Kidney (tissue), 22 donors: Measurements from ENCODE around the gene PTCD1. TPM values are rescaled to one million over a fixed set of nuclear protein-coding genes. Genes with fewer than 3 reads are reported as not detected.

Experiments
- DNase-seq, 5 donors: peaks; one replicate each; pipeline ENCODE4 v3.0.0-alpha.2; 2013 to 2020
- FAIRE-seq: peaks from 2 replicates; lab custom pipeline; 2012; peaks lifted over from hg19 to GRCh38; lab: Jason Lieb, UNC
- H3K27ac ChIP-seq, 2 donors: one replicate each; pipeline ENCODE4 v1.7.0; 2013; ENCODE audit warnings: low read depth in 2 of 2, low read length in 2 of 2, inconsistent platforms in 1 of 2
- H3K27me3 ChIP-seq: one replicate; pipeline ENCODE4 v1.7.1; 2013; ENCODE audit warnings: low read length, inconsistent platforms; ENCODE audit not compliant: control insufficient read depth, insufficient read depth
- H3K36me3 ChIP-seq, 3 donors: one replicate each; pipeline versions ENCODE4 v1.7.0 to v1.7.1; 2013; ENCODE audit warnings: low read length in 3 of 3, control low read depth in 1 of 3, inconsistent platforms in 1 of 3; ENCODE audit not compliant: insufficient read depth in 3 of 3, control insufficient read depth in 2 of 3
- H3K4me1 ChIP-seq, 3 donors: one replicate each; pipeline versions ENCODE4 v1.7.0 to v1.7.1; 2013; ENCODE audit warnings: low read length in 3 of 3, inconsistent platforms in 1 of 3, low read depth in 1 of 3; ENCODE audit not compliant: control insufficient read depth in 2 of 3, insufficient read depth in 2 of 3
- H3K4me3 ChIP-seq, 3 donors: one replicate each; pipeline versions ENCODE4 v1.7.0 to v1.8.1; 2013; ENCODE audit warnings: low read length in 3 of 3, control low read depth in 1 of 3, inconsistent platforms in 1 of 3
- H3K9ac ChIP-seq, 3 donors: one replicate each; pipeline versions ENCODE4 v1.7.0 to v1.7.1; 2013; ENCODE audit warnings: low read length in 3 of 3, control low read depth in 1 of 3, inconsistent platforms in 1 of 3
- H3K9me3 ChIP-seq, 3 donors: one replicate each; pipeline versions ENCODE4 v1.7.0 to v1.7.1; 2013; ENCODE audit warnings: low read length in 3 of 3, control low read depth in 1 of 3, inconsistent platforms in 1 of 3; ENCODE audit not compliant: control insufficient read depth in 2 of 3, insufficient read depth in 1 of 3
- intact Hi-C: fragments of 100-400 bp; cut with DNase I; formaldehyde crosslinking; loops from one replicate; pipeline ENCODE4 v1.11.1; 2022
- long read RNA-seq, 10 donors: library from polyadenylated mRNA in 1 of 10; unstranded in 1 of 10; transcript quantifications; one replicate each; pipeline ENCODE4 v2.0.0 and lab custom pipeline, GENCODE V29; 2021 to 2026
- polyA plus RNA-seq: library from polyadenylated mRNA; stranded (reverse); fragments of 350-450 nt; fragmentation: Illumina TruSeq; extraction: RNeasy Lipid Tissue Mini Kit (QIAGEN cat#74804); gene quantifications from one replicate; pipeline ENCODE4 v1.2.3, GENCODE V29; 2014; ENCODE audit warnings: low read depth, low replicate concordance; ENCODE audit not compliant: insufficient read depth
- total RNA-seq: library from RNA; stranded (reverse); fragmentation: NEBNext Ultra II Directional; extraction: Animal tissue kit (Norgen Biotek cat#: 25700); gene quantifications from one replicate; pipeline ENCODE4 v1.2.1, GENCODE V29; 2021
- TF ChIP-seq, protein P1 (sequence below): IDR thresholded peaks from 3 replicates; pipeline ENCODE4 v1.5.1; 2012; ENCODE audit warnings: mild to moderate bottlenecking, moderate library complexity, borderline replicate concordance; ENCODE audit not compliant: insufficient read depth; ENCODE audit errors: extremely low read depth
- donor health status: control.
- donor health status: control.
- donor health status: control.
- donor health status: control.
- donor health status: control.
- donor health status: DM: yes; HTN: yes; CAD: no.
- donor health status: Normal renal cell carcinoma (clear cell type).

PTCD1 gene
- 5.4 TPM for total RNA-seq
- 2.9 TPM for polyA plus RNA-seq
- long read RNA-seq, donor 1, full-length matches to known transcripts: 3 of 3 reads
- long read RNA-seq, donor 1, partial matches to known transcripts: 0 of 3 reads
- long read RNA-seq, donor 1, other reads (novel, unspliced or antisense): 0 of 3 reads
- long read RNA-seq, donor 2, full-length matches to known transcripts: 2 of 2 reads
- long read RNA-seq, donor 2, partial matches to known transcripts: 0 of 2 reads
- long read RNA-seq, donor 2, other reads (novel, unspliced or antisense): 0 of 2 reads
- long read RNA-seq, donor 3, full-length matches to known transcripts: 1 of 6 reads
- long read RNA-seq, donor 3, partial matches to known transcripts: 5 of 6 reads
- long read RNA-seq, donor 3, other reads (novel, unspliced or antisense): 0 of 6 reads
- long read RNA-seq, donor 4, full-length matches to known transcripts: 6 of 6 reads
- long read RNA-seq, donor 4, partial matches to known transcripts: 0 of 6 reads
- long read RNA-seq, donor 4, other reads (novel, unspliced or antisense): 0 of 6 reads
- long read RNA-seq, donor 5: 0 reads
- long read RNA-seq, donor 6: 0 reads
- long read RNA-seq, donor 7, full-length matches to known transcripts: 4 of 7 reads
- long read RNA-seq, donor 7, partial matches to known transcripts: 0 of 7 reads
- long read RNA-seq, donor 7, other reads (novel, unspliced or antisense): 3 of 7 reads
- long read RNA-seq, donor 8, partial matches to known transcripts: 83 of 113 reads
- long read RNA-seq, donor 8, other reads (novel, unspliced or antisense): 30 of 113 reads
- long read RNA-seq, donor 9: 0 reads
- long read RNA-seq, donor 10, full-length matches to known transcripts: 5 of 33 reads
- long read RNA-seq, donor 10, partial matches to known transcripts: 28 of 33 reads
- long read RNA-seq, donor 10, other reads (novel, unspliced or antisense): 0 of 33 reads

GRCh38 chr7:99438573-99439480 lies at the start of gene PTCD1, which contains the start of gene CPSF4:
Gene PTCD1, minus strand, starts transcription at chr7:99438798. Its CDS starts 3,556 bp downstream, at chr7:99435242.
Gene CPSF4, plus strand, starts transcription at chr7:99438943. Its CDS starts 140 bp downstream, at chr7:99439083.
- no peak for FAIRE-seq
- intact Hi-C loops: no loop called here

DNA sequence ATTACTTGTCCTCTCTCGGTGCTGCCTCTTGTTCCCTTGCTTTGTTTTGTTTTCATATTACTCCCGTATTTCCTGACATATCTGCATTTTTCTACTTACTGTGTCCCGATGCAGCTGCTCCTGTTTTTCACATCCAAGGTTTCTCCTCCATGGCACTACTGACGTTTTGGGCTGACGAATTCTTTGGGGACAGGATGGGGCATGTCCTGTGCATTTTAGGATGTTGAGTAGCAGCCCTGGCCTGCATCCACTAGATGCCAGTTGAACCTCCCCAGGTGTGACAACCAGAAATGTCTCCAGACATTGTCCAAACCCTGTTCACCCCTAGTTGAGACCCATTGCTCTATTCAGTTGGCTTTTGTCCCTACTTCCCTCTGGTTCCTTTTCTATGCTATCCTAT lies 46.5 kb upstream of the PTCD1 start:
- Histone ChIP-seq H3K36me3 (no peaks in the 10 kb centered on the region), H3K27ac (no peak overlapping the region), H3K9me3 (no peaks in the 10 kb centered on the region), H3K9ac (no peak overlapping the region), H3K27me3 (no peaks in the 10 kb centered on the region), H3K4me1 (no peaks in the 10 kb centered on the region), H3K4me3 (no peak overlapping the region)
- FAIRE-seq: no peak
- TF ChIP-seq, protein P1, sequence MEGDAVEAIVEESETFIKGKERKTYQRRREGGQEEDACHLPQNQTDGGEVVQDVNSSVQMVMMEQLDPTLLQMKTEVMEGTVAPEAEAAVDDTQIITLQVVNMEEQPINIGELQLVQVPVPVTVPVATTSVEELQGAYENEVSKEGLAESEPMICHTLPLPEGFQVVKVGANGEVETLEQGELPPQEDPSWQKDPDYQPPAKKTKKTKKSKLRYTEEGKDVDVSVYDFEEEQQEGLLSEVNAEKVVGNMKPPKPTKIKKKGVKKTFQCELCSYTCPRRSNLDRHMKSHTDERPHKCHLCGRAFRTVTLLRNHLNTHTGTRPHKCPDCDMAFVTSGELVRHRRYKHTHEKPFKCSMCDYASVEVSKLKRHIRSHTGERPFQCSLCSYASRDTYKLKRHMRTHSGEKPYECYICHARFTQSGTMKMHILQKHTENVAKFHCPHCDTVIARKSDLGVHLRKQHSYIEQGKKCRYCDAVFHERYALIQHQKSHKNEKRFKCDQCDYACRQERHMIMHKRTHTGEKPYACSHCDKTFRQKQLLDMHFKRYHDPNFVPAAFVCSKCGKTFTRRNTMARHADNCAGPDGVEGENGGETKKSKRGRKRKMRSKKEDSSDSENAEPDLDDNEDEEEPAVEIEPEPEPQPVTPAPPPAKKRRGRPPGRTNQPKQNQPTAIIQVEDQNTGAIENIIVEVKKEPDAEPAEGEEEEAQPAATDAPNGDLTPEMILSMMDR: no peak
- intact Hi-C loops: no loop called here
- DNase-seq: no peak

More at GRCh38 chr7:99438573-99439480, at the start of gene PTCD1, which contains the start of gene CPSF4:
- Histone ChIP-seq H3K36me3 (peaks cover 0 to 4% (median 2%) of the 10 kb centered on the region in 3 donors), H3K4me3 (peak within 1 kb of the TSS; percentile 85 to 89 (median 85)), H3K27me3 (no peaks in the 10 kb centered on the region), H3K4me1 (peaks cover 0 to 15% (median 3%) of the 10 kb centered on the region in 3 donors), H3K27ac (peak within 1 kb of the TSS; percentile 65 to 82), H3K9me3 (no peaks in the 10 kb centered on the region), H3K9ac (peak within 1 kb of the TSS; percentile 21 to 90 (median 81))
- TF ChIP-seq, protein P1: no peak
- peak; percentile 96 to 99 (median 98) for DNase-seq
